B cell (primary cell): ENCODE measurements around the gene CPLX3. TPM values are rescaled to one million over a fixed set of nuclear protein-coding genes. Genes with fewer than 3 reads are reported as not detected.

Experiments used
- ATAC-seq: fragments of 200-7000 bp; cut with Tn5 transposase; one replicate; pipeline ENCODE4 v1.10.0; 2021; ENCODE audit warnings: low read depth, mild to moderate bottlenecking, moderate number of reproducible peaks, moderate library complexity
- CTCF ChIA-PET: fragments of 350-600 bp; sonication (Branson Sonifier 250); formaldehyde crosslinking; loops from one replicate; lab custom pipeline; 2021; ENCODE audit warnings: antibody characterized with exemption, inconsistent platforms; lab: Charles Lee
- POLR2A ChIA-PET: fragments of 350-600 bp; sonication (Branson Sonifier 250); formaldehyde crosslinking; loops from one replicate; lab custom pipeline; 2021; ENCODE audit warnings: antibody characterized with exemption; lab: Charles Lee
- DNase-seq: peaks from one replicate; pipeline ENCODE4 v3.0.0; 2013
- H2AFZ ChIP-seq: 2 replicates; pipeline ENCODE4 v1.6.1; 2012; ENCODE audit warnings: mild to moderate bottlenecking, low read depth, low read length; ENCODE audit not compliant: insufficient read depth, poor library complexity, severe bottlenecking
- H3K27ac ChIP-seq, 2 donors: 1 replicate in 1 of 2; 2 replicates in 1 of 2; pipeline ENCODE4 v1.5.1; 2012 to 2013; ENCODE audit warnings: low read length in 2 of 2, mild to moderate bottlenecking in 2 of 2, moderate library complexity in 1 of 2
- H3K27me3 ChIP-seq, 4 experiments: fragments of 200-600 bp in 1 of 4; sonication (generic) in 1 of 4; replicated peaks in 1 of 4; 1 replicate in 2 of 4; 2 replicates in 2 of 4; pipeline versions ENCODE4 v1.6.1 to v1.7.0; 2013 to 2016; ENCODE audit warnings: low read length in 3 of 4, mild to moderate bottlenecking in 2 of 4, mixed read lengths in 1 of 4, moderate library complexity in 1 of 4; ENCODE audit not compliant: insufficient read depth in 4 of 4, control insufficient read depth in 3 of 4; ENCODE audit errors: control extremely low read depth in 1 of 4
- H3K36me3 ChIP-seq, 2 experiments: replicated peaks in 1 of 2; 1 replicate in 1 of 2; 2 replicates in 1 of 2; pipeline versions ENCODE4 v1.6.1 to v1.7.1; 2013; ENCODE audit warnings: low read length in 1 of 2; ENCODE audit not compliant: insufficient read depth in 2 of 2, control insufficient read depth in 1 of 2; ENCODE audit errors: control extremely low read depth in 1 of 2, extremely low read depth in 1 of 2
- H3K4me1 ChIP-seq, 2 donors: fragments of 200-600 bp in 1 of 2; sonication (generic) in 1 of 2; 1 replicate in 1 of 2; 2 replicates in 1 of 2; pipeline versions ENCODE4 v1.5.1 to v1.6.1; 2013 to 2017; ENCODE audit warnings: low read length in 2 of 2; ENCODE audit not compliant: control insufficient read depth in 2 of 2, insufficient read depth in 2 of 2
- H3K4me2 ChIP-seq: replicated peaks from 2 replicates; pipeline ENCODE3; 2012; ENCODE audit warnings: mild to moderate bottlenecking, low read depth, low read length; ENCODE audit not compliant: poor library complexity, severe bottlenecking
- H3K4me3 ChIP-seq, 5 experiments: fragments of 200-600 bp in 1 of 5; sonication (generic) in 1 of 5; 1 replicate in 3 of 5; 2 replicates in 2 of 5; pipeline versions ENCODE4 v1.5.1 to v1.7.0; 2011 to 2016; ENCODE audit warnings: low read length in 4 of 5, mild to moderate bottlenecking in 4 of 5, low read depth in 2 of 5, control low read depth in 1 of 5, moderate library complexity in 1 of 5; ENCODE audit not compliant: insufficient read depth in 1 of 5; ENCODE audit errors: control extremely low read depth in 1 of 5, extremely low read depth in 1 of 5
- H3K79me2 ChIP-seq: fragments of 200-600 bp; sonication (generic); one replicate; pipeline ENCODE4 v1.6.0; 2016; ENCODE audit warnings: low read length; ENCODE audit not compliant: control insufficient read depth, insufficient read depth
- H3K9ac ChIP-seq: fragments of 200-600 bp; sonication (generic); 2 replicates; pipeline ENCODE4 v1.6.1; 2017; ENCODE audit warnings: mild to moderate bottlenecking, low read length, moderate library complexity
- H3K9me3 ChIP-seq, 3 donors: one replicate each; pipeline versions ENCODE4 v1.6.1 to v1.7.1; 2013; ENCODE audit warnings: low read length in 2 of 3; ENCODE audit not compliant: control insufficient read depth in 2 of 3, insufficient read depth in 1 of 3; ENCODE audit errors: control extremely low read depth in 1 of 3
- H4K20me1 ChIP-seq: 2 replicates; pipeline ENCODE4 v1.6.0; 2012; ENCODE audit warnings: mild to moderate bottlenecking, low read length; ENCODE audit not compliant: insufficient read depth, control insufficient read depth, poor library complexity, severe bottlenecking
- H3K27ac Mint-ChIP-seq: one replicate; pipeline ENCODE4 v1.8.0; 2021; ENCODE audit warnings: mixed read lengths
- H3K27me3 Mint-ChIP-seq: one replicate; pipeline ENCODE4 v1.8.0; 2021; ENCODE audit warnings: mixed read lengths
- H3K4me1 Mint-ChIP-seq: one replicate; pipeline ENCODE4 v1.8.0; 2021; ENCODE audit warnings: mixed read lengths
- H3K4me3 Mint-ChIP-seq: one replicate; pipeline ENCODE4 v1.8.0; 2021; ENCODE audit warnings: mixed read lengths
- H3K9me3 Mint-ChIP-seq: one replicate; pipeline ENCODE4 v1.8.0; 2022; ENCODE audit warnings: mixed read lengths; ENCODE audit not compliant: insufficient read depth
- CTCF ChIP-seq: fragments of 200-600 bp; IDR thresholded peaks from one replicate; pipeline ENCODE4 v1.8.0; 2022; ENCODE audit warnings: antibody characterized with exemption, mild to moderate bottlenecking
- EZH2 ChIP-seq: IDR thresholded peaks from 2 replicates; pipeline ENCODE4 v1.6.1; 2012; ENCODE audit warnings: borderline replicate concordance, low read depth, mild to moderate bottlenecking, moderate library complexity, low read length; ENCODE audit not compliant: insufficient read depth, poor library complexity, severe bottlenecking
- WGBS: methylation state at CpG from one replicate; pipeline ENCODE4 v1.1.5; 2013; ENCODE audit warnings: missing lambda C conversion rate; ENCODE audit not compliant: insufficient coverage; 5-methylcytosine and 5-hydroxymethylcytosine counted together
- intact Hi-C: fragments of 100-400 bp; cut with micrococcal nuclease; formaldehyde crosslinking; loops from one replicate; pipeline ENCODE4 v1.10.0; 2022
- polyA plus RNA-seq: library from polyadenylated mRNA; depleted of rRNA; stranded (reverse); fragments of >200 nt; gene quantifications from 2 replicates; pipeline ENCODE4 v1.2.3, GENCODE V29; 2012
- total RNA-seq, 2 donors: library from RNA; stranded (reverse); fragments of 120-200 nt in 1 of 2; gene quantifications; 1 replicate in 1 of 2; 2 replicates in 1 of 2; pipeline versions ENCODE4 v1.2.3 to v1.2.4, GENCODE V29; 2013 to 2022

Gene CPLX3
- total and polyA plus RNA-seq, 2 donors (not counting 1 experiment from before 2014, with no cell fraction given), result 0.60 TPM; not detected in 1

DNA sequence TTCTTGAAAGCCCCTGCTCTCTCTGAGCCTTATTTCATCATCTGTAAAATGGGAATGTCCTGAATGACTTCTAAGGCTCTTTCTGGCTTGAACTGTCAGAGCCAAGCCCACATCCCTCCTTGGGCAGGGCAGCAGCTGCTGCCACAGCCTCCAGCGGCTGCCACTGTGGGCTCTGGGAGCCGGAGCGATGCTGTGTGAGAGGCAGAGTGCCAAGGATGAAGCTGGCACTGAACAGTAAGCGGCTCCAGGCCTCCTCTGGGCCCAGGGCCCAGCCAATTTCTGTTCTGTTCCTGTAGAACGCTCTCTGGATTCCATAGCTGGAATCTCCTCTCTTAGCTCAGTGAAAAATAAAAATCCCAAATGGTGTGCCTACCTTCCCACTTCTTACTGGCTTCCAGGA is 4.4 kb downstream of the CPLX3 start:
- no peak overlapping the region for H3K4me2 ChIP-seq
- H3K79me2 ChIP-seq, result no peaks in the 10 kb centered on the region
- H3K4me3 ChIP-seq, result no peak overlapping the region
- H3K27me3 ChIP-seq, result peaks cover 0 to 35% (median 13%) of the 10 kb centered on the region in 4 experiments
- H4K20me1 ChIP-seq, result peaks cover 4% of the 10 kb centered on the region
- no peak overlapping the region for H3K27ac ChIP-seq
- no peak overlapping the region for H3K4me3 Mint-ChIP-seq
- no peak overlapping the region for H2AFZ ChIP-seq
- H3K4me1 ChIP-seq, result peaks cover 5 to 19% of the 10 kb centered on the region in 2 donors
- TF ChIP-seq EZH2, result no peak
- no peak for TF ChIP-seq CTCF
- 93% methylated on average over 5 of the region's 5 CpGs for WGBS
- no peaks in the 10 kb centered on the region for H3K36me3 ChIP-seq
- no peak overlapping the region for H3K27ac Mint-ChIP-seq
- no peak for ATAC-seq
- intact Hi-C loops, result no loop called here
- peaks cover 0 to 16% (median 0%) of the 10 kb centered on the region in 3 donors for H3K9me3 ChIP-seq
- ChIA-PET CTCF (interaction anchor here (6.6 kb wide), 1 partner anchor 61 kb away, joined by 46 read pairs; no protein-coding TSS in a partner anchor), POLR2A (no interaction called here)
- no peak overlapping the region for H3K9ac ChIP-seq
- DNase-seq, result no peak
- no peaks in the 10 kb centered on the region for H3K9me3 Mint-ChIP-seq
- peaks cover 24% of the 10 kb centered on the region for H3K27me3 Mint-ChIP-seq
- peaks cover 8% of the 10 kb centered on the region for H3K4me1 Mint-ChIP-seq

GRCh38 chr15:74831813-74832495 is 5.5 kb downstream of the CPLX3 start:
- H4K20me1 ChIP-seq, result no peaks in the 10 kb centered on the region
- WGBS, result 94% methylated on average over 10 of the region's 15 CpGs
- peaks cover 0 to 25% (median 11%) of the 10 kb centered on the region in 4 experiments for H3K27me3 ChIP-seq
- Mint-ChIP-seq H3K4me1 (peaks cover 8% of the 10 kb centered on the region), H3K9me3 (no peaks in the 10 kb centered on the region), H3K4me3 (no peak overlapping the region), H3K27ac (no peak overlapping the region), H3K27me3 (peaks cover 24% of the 10 kb centered on the region)
- H3K9me3 ChIP-seq, result peaks cover 0 to 11% (median 0%) of the 10 kb centered on the region in 3 donors
- ATAC-seq, result no peak
- H3K4me3 ChIP-seq, result no peak overlapping the region
- H3K79me2 ChIP-seq, result no peaks in the 10 kb centered on the region
- no peak overlapping the region for H2AFZ ChIP-seq
- ChIA-PET CTCF (interaction anchor here (6.6 kb wide), 1 partner anchor 62 kb away, joined by 46 read pairs; no protein-coding TSS in a partner anchor), POLR2A (no interaction called here)
- no peak overlapping the region for H3K9ac ChIP-seq
- peaks cover 0 to 2% of the 10 kb centered on the region in 2 experiments for H3K36me3 ChIP-seq
- TF ChIP-seq CTCF (no peak), EZH2 (no peak)
- intact Hi-C loops, result no loop called here
- no peak overlapping the region for H3K4me2 ChIP-seq
- H3K27ac ChIP-seq, result no peak overlapping the region
- DNase-seq, result no peak
- peaks cover under 1 to 15% of the 10 kb centered on the region in 2 donors for H3K4me1 ChIP-seq
